Measurements from ENCODE around the gene PAPPA.

GRCh38 chr9:116189683-116190082, 36.1 kb downstream of the PAPPA start:
- TF ChIP-seq CTCF (conservative IDR thresholded peaks at IDR 0.05; ENCODE audit: low read length) (no peak), EZH2phosphoT487 (IDR thresholded peaks at IDR 0.05; ENCODE audit: borderline replicate concordance, low read depth, low read length) (no peak)
